Breast epithelium (tissue), 4 donors: Measurements from ENCODE around the gene WDHD1. TPM values are rescaled to one million over a fixed set of nuclear protein-coding genes. Genes with fewer than 3 reads are reported as not detected.
"Not testable (repeated sequence)": the region's sequence is repeated elsewhere in the genome, so short reads cannot be mapped to it uniquely, and the experiment has no call there.

Source experiments
- DNase-seq, 2 donors: peaks; one replicate each; pipeline ENCODE4 v3.0.0-alpha.2; 2019; ENCODE audit warnings: low spot score in 2 of 2
- H3K27ac ChIP-seq, 2 donors: fragments of 200-600 bp; sonication (generic) in 1 of 2; one replicate each; pipeline ENCODE4 v1.5.1; 2016 to 2019; ENCODE audit warnings: mild to moderate bottlenecking in 1 of 2
- H3K27me3 ChIP-seq, 2 donors: fragments of 200-600 bp; sonication (generic) in 1 of 2; one replicate each; pipeline versions ENCODE4 v1.5.1 to v1.6.0; 2017 to 2019; ENCODE audit warnings: control low read depth in 1 of 2, mild to moderate bottlenecking in 1 of 2
- H3K36me3 ChIP-seq: fragments of 200-600 bp; one replicate; pipeline ENCODE4 v1.5.1; 2019
- H3K4me1 ChIP-seq, 2 donors: fragments of 200-600 bp; sonication (generic); one replicate each; pipeline ENCODE4 v1.5.1; 2016 to 2019; ENCODE audit warnings: control low read depth in 1 of 2
- H3K4me3 ChIP-seq, 3 donors: fragments of 200-600 bp; sonication (generic); 1 replicate in 2 of 3; 2 replicates in 1 of 3; pipeline ENCODE4 v1.5.1; 2016 to 2019; ENCODE audit warnings: mild to moderate bottlenecking in 3 of 3, moderate library complexity in 2 of 3
- H3K9me3 ChIP-seq, 2 donors: fragments of 200-600 bp; sonication (generic) in 1 of 2; one replicate each; pipeline ENCODE4 v1.5.1; 2016 to 2019; ENCODE audit warnings: control low read depth in 1 of 2
- CTCF ChIP-seq, 3 donors: fragments of 450-650 bp; IDR thresholded peaks; one replicate each; pipeline ENCODE4 v1.5.1; 2016 to 2017; ENCODE audit warnings: antibody characterized with exemption in 3 of 3, mild to moderate bottlenecking in 3 of 3, moderate library complexity in 3 of 3
- POLR2A ChIP-seq: fragments of 450-650 bp; IDR thresholded peaks from one replicate; pipeline ENCODE4 v1.6.1; 2016; ENCODE audit warnings: antibody characterized with exemption, mild to moderate bottlenecking, moderate library complexity
- POLR2AphosphoS5 ChIP-seq, 3 donors: sonication (generic); formaldehyde crosslinking; IDR thresholded peaks; one replicate each; pipeline ENCODE4 v1.6.1; 2017; ENCODE audit warnings: antibody characterized with exemption in 3 of 3
- intact Hi-C: fragments of 100-400 bp; cut with DNase I; formaldehyde crosslinking; loops from one replicate; pipeline ENCODE4 v1.15.1; 2023; ENCODE audit warnings: low total_unique reads
- total RNA-seq, 3 donors: library from RNA; depleted of rRNA; stranded (reverse); fragments of >200 nt; gene quantifications; one replicate each; pipeline ENCODE4 v1.1.0, GENCODE V29; 2016

Gene WDHD1
- total RNA-seq, 3 donors from 2014 or later, result 1.8 to 3.5 (median 2.3) TPM

- Histone ChIP-seq H3K4me3 (no peak overlapping the region), H3K36me3 (no peaks in the 10 kb centered on the region), H3K4me1 (no peaks in the 10 kb centered on the region), H3K27ac (no peak overlapping the region), H3K9me3 (no peaks in the 10 kb centered on the region), H3K27me3 (no peaks in the 10 kb centered on the region)
- intact Hi-C loops, result no loop called here
- no peak for DNase-seq
- TF ChIP-seq POLR2A (no peak), CTCF (IDR thresholded peaks at IDR 0.05) (no peak), POLR2AphosphoS5 (IDR thresholded peaks at IDR 0.05) (no peak)
These were observed 110.8 kb downstream of the WDHD1 start for GRCh38 chr14:54916101-54916500.

GRCh38 chr14:54909817-54910558 is 116.9 kb downstream of the WDHD1 start:
- H3K27ac ChIP-seq, result no peak overlapping the region
- no peaks in the 10 kb centered on the region for H3K9me3 ChIP-seq
- TF ChIP-seq POLR2AphosphoS5 (IDR thresholded peaks at IDR 0.05) (no peak), CTCF (IDR thresholded peaks at IDR 0.05) (no peak), POLR2A (no peak)

GRCh38 chr14:54908973-54909372 is 117.9 kb downstream of the WDHD1 start:
- H3K27me3 ChIP-seq, H3K4me3 ChIP-seq, intact Hi-C loops, DNase-seq, H3K9me3 ChIP-seq, H3K27ac ChIP-seq, H3K4me1 ChIP-seq, H3K36me3 ChIP-seq: not testable (repeated sequence)

More at GRCh38 chr14:54909817-54910558, 116.9 kb downstream of the WDHD1 start:
- intact Hi-C loops, result no loop called here
- DNase-seq, result no peak
- Histone ChIP-seq H3K4me3 (no peak overlapping the region), H3K36me3 (no peaks in the 10 kb centered on the region), H3K27me3 (no peaks in the 10 kb centered on the region), H3K4me1 (no peaks in the 10 kb centered on the region)

GRCh38 chr14:54908190-54908589 is 118.7 kb downstream of the WDHD1 start:
- H3K36me3 ChIP-seq, result no peaks in the 10 kb centered on the region
- no peak for TF ChIP-seq CTCF (IDR thresholded peaks at IDR 0.05)
- no peak for TF ChIP-seq POLR2AphosphoS5 (IDR thresholded peaks at IDR 0.05)
- no peak for TF ChIP-seq POLR2A
- no peak for DNase-seq
- no peaks in the 10 kb centered on the region for H3K27me3 ChIP-seq
- no peak overlapping the region for H3K27ac ChIP-seq
- H3K9me3 ChIP-seq, result no peaks in the 10 kb centered on the region
- intact Hi-C loops, result no loop called here
- no peaks in the 10 kb centered on the region for H3K4me1 ChIP-seq
- no peak overlapping the region for H3K4me3 ChIP-seq

- no peak overlapping the region for H3K27ac ChIP-seq
- no peak overlapping the region for H3K4me3 ChIP-seq
- H3K27me3 ChIP-seq, result no peaks in the 10 kb centered on the region
- TF ChIP-seq CTCF (IDR thresholded peaks at IDR 0.05), result no peak
- no peak for TF ChIP-seq POLR2A
- no peak for TF ChIP-seq POLR2AphosphoS5 (IDR thresholded peaks at IDR 0.05)
- no peaks in the 10 kb centered on the region for H3K4me1 ChIP-seq
- DNase-seq, result no peak
- H3K36me3 ChIP-seq, result no peaks in the 10 kb centered on the region
- intact Hi-C loops, result no loop called here
- no peaks in the 10 kb centered on the region for H3K9me3 ChIP-seq
These were observed 120.8 kb downstream of the WDHD1 start for GRCh38 chr14:54906075-54906474.
